ENCODE data around the gene S100Z.

Gene S100Z

DNA sequence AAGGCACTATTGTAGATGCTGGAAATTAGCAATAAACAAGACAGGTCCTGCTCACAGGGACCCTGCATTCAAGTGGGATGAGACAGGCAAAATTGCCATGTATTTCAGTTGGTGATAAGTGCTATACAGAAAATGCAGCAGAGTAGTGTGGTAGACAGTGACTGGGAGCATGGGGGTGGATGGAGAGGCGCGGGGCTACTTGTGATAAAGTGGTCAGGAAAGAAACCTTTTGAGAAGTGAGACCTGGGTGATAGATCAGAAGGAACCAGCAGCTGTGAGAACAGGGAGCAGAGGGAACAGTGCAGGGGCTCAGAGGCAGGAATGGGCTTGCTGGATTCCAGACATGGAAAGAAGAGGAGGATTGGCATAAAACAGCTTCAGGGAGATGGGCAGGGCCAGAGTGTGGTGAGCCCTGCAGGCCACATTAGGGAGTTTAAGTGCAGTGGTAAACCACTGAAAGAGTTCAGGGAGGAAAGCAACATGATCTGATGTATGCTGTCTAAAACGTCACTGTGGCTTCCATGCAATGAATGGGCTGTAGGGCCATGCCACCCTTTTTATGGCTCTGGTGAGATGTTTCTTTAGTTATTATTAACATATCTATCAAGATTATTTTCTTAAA lies 110.3 kb downstream of the S100Z start:
- TF ChIP-seq, protein P1, sequence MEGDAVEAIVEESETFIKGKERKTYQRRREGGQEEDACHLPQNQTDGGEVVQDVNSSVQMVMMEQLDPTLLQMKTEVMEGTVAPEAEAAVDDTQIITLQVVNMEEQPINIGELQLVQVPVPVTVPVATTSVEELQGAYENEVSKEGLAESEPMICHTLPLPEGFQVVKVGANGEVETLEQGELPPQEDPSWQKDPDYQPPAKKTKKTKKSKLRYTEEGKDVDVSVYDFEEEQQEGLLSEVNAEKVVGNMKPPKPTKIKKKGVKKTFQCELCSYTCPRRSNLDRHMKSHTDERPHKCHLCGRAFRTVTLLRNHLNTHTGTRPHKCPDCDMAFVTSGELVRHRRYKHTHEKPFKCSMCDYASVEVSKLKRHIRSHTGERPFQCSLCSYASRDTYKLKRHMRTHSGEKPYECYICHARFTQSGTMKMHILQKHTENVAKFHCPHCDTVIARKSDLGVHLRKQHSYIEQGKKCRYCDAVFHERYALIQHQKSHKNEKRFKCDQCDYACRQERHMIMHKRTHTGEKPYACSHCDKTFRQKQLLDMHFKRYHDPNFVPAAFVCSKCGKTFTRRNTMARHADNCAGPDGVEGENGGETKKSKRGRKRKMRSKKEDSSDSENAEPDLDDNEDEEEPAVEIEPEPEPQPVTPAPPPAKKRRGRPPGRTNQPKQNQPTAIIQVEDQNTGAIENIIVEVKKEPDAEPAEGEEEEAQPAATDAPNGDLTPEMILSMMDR (conservative IDR thresholded peaks at IDR 0.05): no peak
- H3K27ac ChIP-seq: no peak overlapping the region

DNA sequence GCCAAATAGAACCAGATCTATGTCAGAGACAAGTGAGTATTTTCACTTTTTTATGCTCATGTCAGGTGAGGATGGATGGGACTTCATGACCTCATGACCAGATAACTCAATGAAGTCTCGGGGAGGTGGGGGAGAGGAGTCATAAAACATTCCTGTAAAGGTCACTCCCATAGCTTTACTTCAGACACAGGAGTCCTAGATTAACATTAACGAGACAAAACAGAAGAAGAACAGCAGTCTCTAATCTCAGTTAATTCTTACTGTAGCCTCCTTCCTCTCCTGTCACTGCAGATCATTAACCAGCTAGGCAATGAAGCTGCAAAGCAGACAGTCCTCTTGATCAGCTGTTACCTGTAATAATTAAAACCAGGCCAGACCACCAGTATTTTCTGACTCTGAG lies 114.2 kb downstream of the S100Z start:
- H3K27ac ChIP-seq: no peak overlapping the region

More for the DNA sequence above, 114.2 kb downstream of the S100Z start:
- TF ChIP-seq, protein P1 (conservative IDR thresholded peaks at IDR 0.05): no peak

Data from VCaP (cell line).